Cardiac muscle cell (in vitro differentiated cells and primary cell): ENCODE data around the gene ZAR1. TPM values are rescaled to one million over a fixed set of nuclear protein-coding genes. Genes with fewer than 3 reads are reported as not detected.

Experiments
- DNase-seq, 2 donors: peaks; one replicate each; pipeline versions ENCODE4 v3.0.0 to v3.0.0-alpha.2; 2010 to 2017; ENCODE audit warnings: low read depth in 1 of 2, low spot score in 1 of 2
- H3K27ac ChIP-seq: fragments of 200-600 bp; sonication (generic); 2 replicates; pipeline ENCODE4 v1.5.1; 2016
- H3K27me3 ChIP-seq: fragments of 200-600 bp; sonication (generic); 2 replicates; pipeline ENCODE4 v1.6.0; 2016; ENCODE audit warnings: control low read depth
- H3K36me3 ChIP-seq: fragments of 200-600 bp; sonication (generic); 2 replicates; pipeline ENCODE4 v1.5.1; 2016; ENCODE audit warnings: control low read depth
- H3K4me1 ChIP-seq: fragments of 200-600 bp; sonication (generic); 2 replicates; pipeline ENCODE4 v1.8.1; 2017; ENCODE audit warnings: low read depth, mild to moderate bottlenecking, mixed run types
- H3K4me3 ChIP-seq: fragments of 200-600 bp; sonication (generic); 2 replicates; pipeline ENCODE4 v1.5.1; 2016; ENCODE audit warnings: mild to moderate bottlenecking
- H3K9me3 ChIP-seq: fragments of 200-600 bp; sonication (generic); 2 replicates; pipeline ENCODE4 v1.5.1; 2017; ENCODE audit warnings: low read depth, mild to moderate bottlenecking, control low read depth
- polyA plus RNA-seq: library from polyadenylated mRNA; unstranded; fragments of >200 nt; fragmentation: Nextera tagmentation; extraction: Ambion mirVana; gene quantifications from 2 replicates; pipeline ENCODE4 v1.2.1, GENCODE V29; 2016
- total RNA-seq: library from RNA; depleted of rRNA; stranded (reverse); fragments of >200 nt; gene quantifications from 2 replicates; pipeline ENCODE4 v1.2.3, GENCODE V29; 2016
- TF ChIP-seq, protein P1 (sequence below): IDR thresholded peaks from 2 replicates; pipeline ENCODE4 v1.5.1; 2012; ENCODE audit warnings: low read depth, mild to moderate bottlenecking, low read length

Gene ZAR1
- total and polyA plus RNA-seq, 2 experiments from 2014 or later = not detected

DNA sequence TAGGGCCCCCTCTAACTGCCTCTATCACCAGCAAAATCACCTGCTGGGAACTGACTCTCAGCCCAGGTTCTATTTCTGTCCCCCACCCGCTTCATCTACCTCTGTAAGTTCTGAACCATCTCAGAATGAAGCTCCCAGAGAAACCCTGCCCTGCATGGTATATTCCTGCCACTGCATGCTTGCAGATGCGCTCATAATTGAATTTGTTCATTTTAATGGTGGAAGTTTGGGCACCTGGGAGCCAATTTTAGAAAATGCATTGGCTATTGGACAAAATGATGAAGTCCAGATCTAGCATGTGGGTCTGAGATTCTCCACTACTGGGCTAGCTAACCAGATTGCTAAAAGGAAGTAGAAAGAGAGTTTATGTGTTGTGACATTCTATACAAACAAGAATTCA lies 35.5 kb upstream of the ZAR1 start:
- TF ChIP-seq, protein P1, sequence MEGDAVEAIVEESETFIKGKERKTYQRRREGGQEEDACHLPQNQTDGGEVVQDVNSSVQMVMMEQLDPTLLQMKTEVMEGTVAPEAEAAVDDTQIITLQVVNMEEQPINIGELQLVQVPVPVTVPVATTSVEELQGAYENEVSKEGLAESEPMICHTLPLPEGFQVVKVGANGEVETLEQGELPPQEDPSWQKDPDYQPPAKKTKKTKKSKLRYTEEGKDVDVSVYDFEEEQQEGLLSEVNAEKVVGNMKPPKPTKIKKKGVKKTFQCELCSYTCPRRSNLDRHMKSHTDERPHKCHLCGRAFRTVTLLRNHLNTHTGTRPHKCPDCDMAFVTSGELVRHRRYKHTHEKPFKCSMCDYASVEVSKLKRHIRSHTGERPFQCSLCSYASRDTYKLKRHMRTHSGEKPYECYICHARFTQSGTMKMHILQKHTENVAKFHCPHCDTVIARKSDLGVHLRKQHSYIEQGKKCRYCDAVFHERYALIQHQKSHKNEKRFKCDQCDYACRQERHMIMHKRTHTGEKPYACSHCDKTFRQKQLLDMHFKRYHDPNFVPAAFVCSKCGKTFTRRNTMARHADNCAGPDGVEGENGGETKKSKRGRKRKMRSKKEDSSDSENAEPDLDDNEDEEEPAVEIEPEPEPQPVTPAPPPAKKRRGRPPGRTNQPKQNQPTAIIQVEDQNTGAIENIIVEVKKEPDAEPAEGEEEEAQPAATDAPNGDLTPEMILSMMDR = no peak
- Histone ChIP-seq H3K27me3 (no peaks in the 10 kb centered on the region), H3K9me3 (no peaks in the 10 kb centered on the region), H3K36me3 (no peaks in the 10 kb centered on the region), H3K4me1 (no peaks in the 10 kb centered on the region), H3K4me3 (no peak overlapping the region), H3K27ac (no peak overlapping the region)
- DNase-seq = no peak

DNA sequence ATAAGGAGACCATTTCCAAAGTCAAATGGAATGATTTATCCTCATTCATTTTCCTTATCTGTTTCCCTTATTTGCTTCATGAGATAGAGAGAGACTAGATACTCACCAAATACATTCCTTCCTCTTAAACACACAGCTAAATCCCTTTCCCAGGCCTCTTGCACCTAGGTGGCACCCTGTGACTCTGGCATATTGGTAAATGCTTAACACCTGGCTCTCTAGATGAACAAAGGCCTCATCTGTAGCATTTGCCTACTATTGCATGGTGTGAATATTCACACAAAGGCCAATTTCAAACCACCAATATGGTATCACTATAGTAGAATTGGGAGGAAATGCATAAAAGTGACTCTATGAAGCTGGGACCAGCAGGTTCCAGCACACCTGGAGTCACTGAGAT lies 29.1 kb upstream of the ZAR1 start:
- no peak overlapping the region for H3K27ac ChIP-seq
- TF ChIP-seq, protein P1 = no peak
- no peaks in the 10 kb centered on the region for H3K27me3 ChIP-seq
- no peaks in the 10 kb centered on the region for H3K4me1 ChIP-seq
- no peaks in the 10 kb centered on the region for H3K9me3 ChIP-seq
- H3K36me3 ChIP-seq = no peaks in the 10 kb centered on the region
- no peak overlapping the region for H3K4me3 ChIP-seq
- no peak for DNase-seq

DNA sequence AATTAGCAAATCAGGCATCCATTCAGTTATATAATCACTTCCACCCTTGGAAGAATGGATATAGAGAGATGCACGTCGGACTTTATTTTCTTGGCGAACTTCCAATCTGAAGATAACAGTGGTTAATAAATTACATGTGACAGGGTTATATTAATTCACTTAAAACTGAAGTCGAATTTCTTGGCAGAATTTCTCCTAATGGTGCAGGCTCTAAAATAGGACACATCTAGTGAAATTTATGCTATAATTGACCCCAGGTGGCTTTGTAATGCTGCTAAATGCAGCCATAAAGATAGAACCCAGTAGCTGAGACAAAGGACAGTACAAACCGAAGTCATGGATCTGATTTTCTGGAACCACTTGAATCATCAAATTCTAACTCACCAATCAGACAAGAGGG lies 27.7 kb upstream of the ZAR1 start:
- no peaks in the 10 kb centered on the region for H3K27me3 ChIP-seq
- no peaks in the 10 kb centered on the region for H3K4me1 ChIP-seq
- H3K4me3 ChIP-seq = no peak overlapping the region
- no peaks in the 10 kb centered on the region for H3K36me3 ChIP-seq
- no peak overlapping the region for H3K27ac ChIP-seq
- no peaks in the 10 kb centered on the region for H3K9me3 ChIP-seq
- TF ChIP-seq, protein P1 = no peak
- DNase-seq = no peak

DNA sequence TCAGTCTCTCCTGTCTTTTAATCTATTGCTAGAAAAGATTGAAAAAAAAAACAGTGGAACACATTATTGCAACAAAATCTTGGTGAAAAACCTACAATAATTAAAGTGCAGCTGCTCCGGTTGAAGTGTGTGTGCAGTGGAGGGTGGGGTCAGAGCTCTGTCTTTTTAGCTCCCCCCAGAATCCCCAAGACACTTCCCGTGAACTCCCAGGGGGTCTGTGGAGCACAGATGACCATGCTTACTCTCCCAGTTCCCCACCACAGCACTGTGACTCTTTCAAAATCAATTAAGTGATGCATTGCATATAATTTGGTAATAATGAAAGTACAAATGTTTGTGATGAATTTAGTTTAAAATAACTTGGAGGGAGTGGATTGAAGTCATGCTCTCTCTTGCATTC lies 22.6 kb upstream of the ZAR1 start:
- Histone ChIP-seq H3K27me3 (no peaks in the 10 kb centered on the region), H3K36me3 (no peaks in the 10 kb centered on the region), H3K27ac (no peak overlapping the region), H3K4me3 (no peak overlapping the region), H3K4me1 (no peaks in the 10 kb centered on the region), H3K9me3 (no peaks in the 10 kb centered on the region)
- no peak for DNase-seq
- TF ChIP-seq, protein P1 = no peak

DNA sequence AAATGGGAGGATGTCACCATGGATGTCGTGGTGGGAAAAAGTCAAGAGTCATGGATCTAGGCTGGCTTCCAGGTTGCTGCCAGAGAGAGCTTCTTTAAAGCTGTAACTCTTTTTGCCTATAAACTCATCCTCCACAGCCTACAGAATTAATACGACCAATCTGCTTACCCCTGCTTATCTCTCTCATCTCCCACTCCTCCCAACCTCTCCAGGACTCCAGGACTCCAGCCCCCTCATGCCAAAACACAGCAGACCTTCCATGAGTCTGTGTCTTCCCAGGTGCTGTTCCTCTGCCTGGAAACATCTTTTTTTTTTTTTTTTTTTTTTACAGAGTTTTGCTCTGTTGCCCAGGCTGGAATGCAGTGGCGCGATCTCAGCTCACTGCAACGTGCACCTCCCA lies 22.2 kb upstream of the ZAR1 start:
- Histone ChIP-seq H3K4me3 (no peak overlapping the region), H3K27ac (no peak overlapping the region), H3K27me3 (no peaks in the 10 kb centered on the region), H3K4me1 (no peaks in the 10 kb centered on the region), H3K36me3 (no peaks in the 10 kb centered on the region), H3K9me3 (no peaks in the 10 kb centered on the region)
- DNase-seq = no peak
- TF ChIP-seq, protein P1 = no peak

DNA sequence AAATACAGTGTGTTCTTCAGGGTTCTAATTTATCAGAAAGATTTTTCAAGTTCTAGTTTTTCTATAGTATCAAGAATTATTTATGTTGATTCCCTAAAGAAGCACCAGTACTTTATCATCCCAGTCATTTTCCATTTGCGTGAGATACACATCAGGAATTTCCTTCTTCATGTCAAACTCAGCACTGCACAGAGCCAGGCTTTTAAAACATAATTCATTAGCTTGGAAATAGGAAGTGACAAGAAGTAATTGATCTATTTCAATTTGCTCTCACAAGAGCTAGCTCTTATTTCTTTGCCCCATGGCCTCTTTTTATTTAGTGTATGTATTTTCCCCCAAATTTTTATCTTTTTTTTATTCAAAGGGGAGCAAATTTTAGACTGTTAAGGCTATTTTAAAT lies 19.9 kb upstream of the ZAR1 start:
- H3K9me3 ChIP-seq = no peaks in the 10 kb centered on the region
- TF ChIP-seq, protein P1 = no peak
- H3K4me3 ChIP-seq = no peak overlapping the region
- no peaks in the 10 kb centered on the region for H3K27me3 ChIP-seq
- no peak overlapping the region for H3K27ac ChIP-seq
- no peaks in the 10 kb centered on the region for H3K4me1 ChIP-seq
- no peak for DNase-seq
- no peaks in the 10 kb centered on the region for H3K36me3 ChIP-seq
